D721Med (cell line): Measurements from ENCODE around the gene TAPT1.

Experiments used
- DNase-seq: peaks from one replicate; pipeline ENCODE4 v3.0.0; 2011; ENCODE audit warnings: low spot score; ENCODE audit not compliant: insufficient read length
- FAIRE-seq: peaks from 2 replicates; lab custom pipeline; 2011; peaks lifted over from hg19 to GRCh38; lab: Jason Lieb, UNC
- CTCF ChIP-seq: IDR thresholded peaks from 2 replicates; pipeline ENCODE4 v1.5.1; 2012; ENCODE audit warnings: mild to moderate bottlenecking, control low read depth; ENCODE audit not compliant: insufficient read depth; ENCODE audit errors: missing control alignments

TAPT1 gene

DNA sequence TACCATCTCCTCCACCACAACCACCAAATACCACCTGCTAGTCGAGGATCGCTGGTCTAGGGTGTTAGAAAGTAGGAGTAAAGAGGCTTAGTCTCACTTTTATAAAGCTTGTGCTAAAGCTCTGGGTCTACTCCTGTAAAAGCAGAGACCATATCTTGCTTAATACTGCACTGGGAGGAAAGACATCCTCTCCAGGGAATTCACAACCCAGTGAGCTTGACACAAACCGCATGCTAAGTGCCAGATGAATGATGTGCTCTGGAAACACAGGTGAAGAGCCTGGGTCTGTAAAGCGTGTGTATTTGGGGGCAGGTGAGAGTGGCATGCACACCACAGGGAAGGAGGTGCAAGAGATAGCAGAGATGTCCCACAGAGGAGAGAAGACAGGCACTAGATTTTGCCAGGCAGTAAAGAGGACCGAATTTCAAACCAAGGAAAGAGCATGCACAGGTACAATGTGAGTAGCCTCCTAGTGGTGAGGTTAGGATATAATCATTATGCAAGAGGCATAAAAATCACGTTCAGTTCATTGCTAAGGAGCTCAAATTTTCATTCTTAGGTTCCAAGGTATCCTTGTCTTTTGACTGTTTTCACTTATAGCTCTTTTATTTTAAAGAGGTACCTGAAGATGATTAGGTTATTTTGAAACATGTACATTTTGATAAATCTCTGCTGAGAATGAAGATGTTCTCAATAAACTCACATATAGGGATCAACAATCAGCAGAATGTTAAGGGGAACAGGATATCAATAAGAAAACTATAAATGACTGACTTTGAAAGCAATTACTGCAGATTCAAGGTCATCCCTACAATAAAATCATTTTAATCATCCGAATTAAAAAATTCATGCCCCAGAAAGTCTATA is 20.7 kb downstream of the TAPT1 start:
- TF ChIP-seq CTCF: peak; percentile 53
- peak; percentile 93 for FAIRE-seq
- no peak for DNase-seq

- DNase-seq (no peak), FAIRE-seq (no peak)
- TF ChIP-seq CTCF: no peak
These were observed 21.8 kb downstream of the TAPT1 start for GRCh38 chr4:16204505-16204904.

GRCh38 chr4:16203083-16203482 is 23.2 kb downstream of the TAPT1 start:
- DNase-seq (no peak), FAIRE-seq (no peak)
- TF ChIP-seq CTCF: no peak

GRCh38 chr4:16202598-16202997 is 23.7 kb downstream of the TAPT1 start:
- no peak for FAIRE-seq
- DNase-seq: no peak
- TF ChIP-seq CTCF: no peak

- FAIRE-seq: peak; percentile 84
These were observed 27.2 kb downstream of the TAPT1 start for GRCh38 chr4:16199093-16199492.

GRCh38 chr4:16197876-16198665 is 28.2 kb downstream of the TAPT1 start:
- no peak for TF ChIP-seq CTCF
- peak; percentile 38 for FAIRE-seq
- no peak for DNase-seq

More at GRCh38 chr4:16199093-16199492, 27.2 kb downstream of the TAPT1 start:
- peak; percentile 75 for TF ChIP-seq CTCF
- DNase-seq: no peak
